Tongue (tissue), 2 donors: ENCODE results near the gene TIMM22. TPM values are rescaled to one million over a fixed set of nuclear protein-coding genes. Genes with fewer than 3 reads are reported as not detected.

Experiments used
- DNase-seq: peaks from one replicate; pipeline ENCODE4 v3.0.0-alpha.2; 2015
- total RNA-seq: library from RNA; depleted of rRNA; stranded (reverse); fragments of >200 nt; gene quantifications from one replicate; pipeline ENCODE4 v1.2.3, GENCODE V29; 2014

The TIMM22 gene
- total RNA-seq, 1 donor from 2014 or later = 16.4 TPM

DNA sequence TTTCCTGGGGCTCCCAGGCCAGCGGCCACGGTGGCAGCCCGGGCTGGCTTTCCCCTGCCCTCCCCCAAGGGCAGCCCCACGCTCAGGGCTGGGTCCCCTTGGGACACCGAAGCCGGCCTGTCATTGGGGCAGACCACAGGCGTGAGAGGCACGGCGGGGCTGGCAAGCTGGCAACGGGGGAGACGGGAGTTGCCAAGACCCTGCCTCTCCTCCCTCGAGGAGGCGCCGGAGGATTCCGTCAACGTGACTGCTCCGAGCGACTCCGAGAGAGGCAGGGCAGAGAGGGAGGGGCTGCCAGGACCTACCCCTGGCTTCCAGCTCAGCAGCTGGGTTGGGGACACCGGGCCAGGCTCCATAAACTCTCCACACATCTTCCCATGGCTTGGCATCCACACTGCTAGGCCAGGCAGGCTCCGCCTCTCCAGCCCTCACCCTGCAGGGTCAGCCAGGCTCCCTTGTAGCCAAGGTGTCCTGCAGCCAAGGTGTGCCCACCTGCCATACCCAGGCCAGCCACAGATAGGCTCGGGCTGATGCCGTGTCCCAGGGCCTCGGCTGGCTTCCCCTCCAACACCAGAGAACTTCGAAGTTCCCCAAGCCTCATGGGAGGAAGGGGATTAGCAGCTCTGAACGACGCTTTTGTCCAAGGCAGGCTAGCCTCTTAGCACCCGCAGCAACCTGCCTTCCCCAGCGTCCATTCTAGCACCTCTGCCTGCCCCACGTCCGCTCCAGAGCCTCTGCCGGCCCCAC, 25.5 kb downstream of the TIMM22 start:
- peak; percentile 90 for DNase-seq

DNA sequence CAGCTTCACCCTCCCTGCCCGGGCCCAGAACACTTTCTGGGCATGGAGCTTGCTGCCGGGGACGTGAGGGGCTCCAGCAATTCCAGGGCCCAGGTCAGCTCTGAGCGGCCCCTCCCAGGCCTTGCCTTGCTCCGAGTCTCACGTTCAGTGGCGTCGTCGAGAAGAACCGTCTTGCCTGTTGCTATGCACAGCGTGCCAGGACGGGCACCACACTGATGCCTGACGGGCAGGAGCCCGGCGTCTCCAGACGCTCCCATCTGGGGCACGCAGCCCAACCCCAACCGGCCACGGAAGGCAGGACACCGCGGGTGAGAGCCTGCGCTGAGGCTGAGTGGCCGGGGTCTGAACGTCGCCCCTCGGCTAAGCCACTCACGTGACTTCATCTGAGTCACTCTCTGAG, 27.1 kb downstream of the TIMM22 start:
- no peak for DNase-seq

- DNase-seq = no peak
These were observed 29.0 kb downstream of the TIMM22 start for GRCh38 chr17:1025733-1026598.

DNA sequence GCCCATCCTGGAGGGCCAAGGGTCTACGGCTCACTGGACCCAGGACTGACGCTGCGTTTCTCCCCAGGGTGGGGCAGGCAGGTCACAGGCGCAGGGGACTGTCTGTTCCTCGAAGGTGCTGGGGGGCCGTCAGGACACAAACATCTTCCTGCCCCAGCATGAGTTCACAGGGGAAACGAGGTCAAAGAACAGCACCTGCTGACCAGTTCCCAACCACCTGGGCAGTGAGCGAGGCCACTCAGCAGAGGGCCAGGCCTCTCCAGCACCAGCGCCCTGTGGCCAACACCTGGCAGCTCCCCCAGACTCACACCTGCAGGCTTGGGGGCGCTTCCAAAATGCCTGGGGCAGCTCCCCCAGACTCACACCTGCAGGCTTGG, 29.7 kb downstream of the TIMM22 start:
- no peak for DNase-seq

- DNase-seq = no peak
These were observed 30.1 kb downstream of the TIMM22 start for GRCh38 chr17:1027044-1027443.

GRCh38 chr17:1029196-1029921, 32.4 kb downstream of the TIMM22 start:
- no peak for DNase-seq

DNA sequence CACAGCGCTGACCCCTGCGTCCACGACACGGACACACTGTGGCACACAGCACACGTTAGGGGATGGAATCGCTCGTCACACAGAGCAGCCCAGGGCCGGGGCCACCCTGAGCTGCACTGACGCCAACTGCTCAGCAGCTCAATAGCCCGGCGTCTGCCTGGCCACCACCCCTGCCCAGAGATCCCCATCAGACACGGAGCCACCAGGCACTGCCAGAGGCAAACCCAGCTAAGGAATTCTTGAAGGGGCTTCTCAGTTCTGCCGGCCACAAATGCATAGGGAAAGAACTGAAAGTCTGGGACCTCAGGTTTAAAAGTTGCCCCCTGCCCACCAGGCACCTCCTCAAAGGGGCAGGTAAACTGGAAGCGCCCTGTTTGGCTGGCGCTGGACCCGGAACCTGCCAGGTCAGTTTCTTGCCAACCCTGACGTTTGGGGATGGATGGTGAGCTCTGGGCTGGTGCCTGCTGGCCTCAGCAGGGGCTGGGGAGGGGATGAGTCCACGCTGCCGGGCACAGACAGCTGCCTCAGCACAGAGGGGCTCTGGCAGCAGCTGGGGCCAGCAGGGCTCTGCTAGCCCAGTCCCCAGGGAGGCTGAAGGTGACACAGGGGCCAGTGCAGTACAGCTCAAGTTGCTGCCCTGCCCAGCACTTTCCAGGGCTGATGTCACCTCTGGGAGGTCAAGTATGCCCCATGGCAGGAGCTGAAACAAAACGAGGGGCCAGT, 33.2 kb downstream of the TIMM22 start:
- peak; percentile 87 for DNase-seq

- DNase-seq = peak; percentile 73
These were observed 34.0 kb downstream of the TIMM22 start for GRCh38 chr17:1030684-1031532.

GRCh38 chr17:1031711-1032110, 34.8 kb downstream of the TIMM22 start:
- peak; percentile 90 for DNase-seq

DNA sequence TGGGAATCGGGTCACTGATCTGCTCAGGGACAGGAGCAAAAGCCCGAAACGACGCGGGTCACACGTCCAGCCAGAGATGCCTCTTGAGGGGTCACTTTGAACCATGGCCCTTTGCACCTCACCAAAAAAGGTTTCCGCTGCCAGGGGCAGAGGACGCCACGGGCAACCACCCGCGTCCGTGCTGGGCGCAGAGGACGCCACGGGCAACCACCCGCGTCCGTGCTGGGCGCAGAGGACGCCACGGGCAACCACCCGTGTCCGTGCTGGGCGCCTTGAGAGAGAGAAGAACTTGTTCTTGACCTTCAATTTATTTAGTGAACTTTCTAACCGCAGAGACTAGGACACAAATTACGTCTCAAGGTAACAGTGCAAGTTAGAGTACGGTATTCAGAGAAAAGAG, 35.5 kb downstream of the TIMM22 start:
- DNase-seq = no peak

- no peak for DNase-seq
These were observed 36.6 kb downstream of the TIMM22 start for GRCh38 chr17:1033503-1033902.

DNA sequence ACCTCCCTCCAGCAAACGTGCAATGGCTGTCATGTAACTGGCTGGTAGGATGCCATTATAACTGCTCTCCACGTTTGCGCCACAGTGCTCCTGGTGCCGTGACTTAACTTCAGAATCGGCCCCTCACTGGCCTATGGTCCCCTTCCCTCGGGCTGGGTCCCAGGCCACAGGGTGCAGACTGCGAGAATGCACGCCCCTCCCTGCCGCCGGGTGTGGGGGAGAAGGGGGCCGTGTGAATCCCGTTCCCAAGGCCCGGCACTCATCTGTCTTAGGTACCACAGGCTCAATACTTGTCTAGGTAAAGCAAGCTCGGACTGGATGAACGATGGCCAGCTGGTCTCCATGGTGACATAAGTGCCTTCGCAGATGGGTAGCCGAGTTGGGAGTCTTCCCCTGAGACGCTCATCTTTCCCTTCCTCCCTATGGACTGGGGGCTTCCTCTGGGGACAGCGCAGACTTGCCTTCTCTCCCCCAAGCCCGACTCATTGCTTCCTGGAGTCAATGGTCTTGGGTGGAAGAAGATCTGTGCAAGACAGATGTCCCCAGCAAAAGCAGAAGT, 37.8 kb downstream of the TIMM22 start:
- no peak for DNase-seq

DNA sequence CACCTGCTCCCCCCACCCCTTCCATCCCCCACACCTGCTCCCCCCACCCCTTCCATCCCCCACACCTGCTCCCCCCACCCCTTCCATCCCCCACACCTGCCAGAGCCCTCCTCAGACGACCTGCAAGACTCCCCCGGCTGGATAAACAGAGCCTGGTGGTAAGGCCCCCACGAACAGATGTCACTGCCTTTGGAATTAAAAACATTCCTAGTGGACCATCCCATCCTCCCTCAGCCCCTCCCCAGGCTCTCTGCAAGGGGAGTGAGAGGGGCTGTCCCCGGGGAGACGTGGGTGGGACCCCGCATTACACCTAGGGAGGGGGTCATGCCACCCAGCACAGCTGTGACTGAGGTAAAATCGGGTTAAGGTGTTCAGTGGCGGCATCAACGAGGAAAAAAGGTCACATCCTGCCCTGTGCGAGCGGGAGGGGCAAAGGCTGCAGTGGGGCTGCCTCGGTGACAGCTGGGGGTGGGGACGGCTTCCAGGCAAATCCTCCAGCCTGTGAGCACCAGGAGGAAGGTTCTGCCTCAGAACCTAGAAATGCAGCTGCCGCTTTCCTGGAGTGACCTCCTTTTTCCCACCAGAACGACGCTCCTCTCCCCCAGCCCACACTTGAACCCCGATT, 38.7 kb downstream of the TIMM22 start:
- peak; percentile 78 for DNase-seq

DNA sequence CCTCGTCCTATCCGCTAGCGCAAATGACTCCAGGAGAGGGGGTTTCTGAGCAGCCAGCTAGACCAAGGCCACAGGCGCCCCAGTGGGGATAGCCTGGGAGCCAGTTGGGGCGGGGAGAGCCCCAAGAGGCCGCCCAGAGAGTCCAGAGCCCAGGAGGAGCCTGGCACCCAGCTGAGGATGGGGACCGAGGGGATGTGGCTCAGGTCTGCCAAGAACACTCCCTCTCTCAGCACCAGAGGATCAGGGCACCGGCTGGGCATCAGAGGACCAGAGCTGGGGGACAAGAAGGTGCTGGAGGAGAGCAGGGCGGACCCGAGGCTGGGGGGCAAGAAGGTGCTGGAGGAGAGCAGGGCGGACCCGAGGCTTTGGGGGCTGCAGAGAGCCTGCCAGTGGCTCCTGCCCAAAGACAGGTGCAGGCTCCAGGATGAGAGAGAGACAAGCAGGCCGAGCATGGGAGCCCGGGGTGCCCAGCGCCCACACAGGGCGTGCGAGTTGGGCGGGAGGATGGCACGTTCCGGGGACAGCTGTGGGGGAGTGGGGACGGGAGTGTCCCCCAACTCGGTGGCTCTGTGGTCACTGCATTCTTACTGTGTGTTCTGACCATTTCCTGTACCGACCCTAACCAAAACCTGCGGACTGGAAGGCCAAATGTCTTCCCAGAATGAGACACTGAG, 39.4 kb downstream of the TIMM22 start:
- DNase-seq = no peak

DNA sequence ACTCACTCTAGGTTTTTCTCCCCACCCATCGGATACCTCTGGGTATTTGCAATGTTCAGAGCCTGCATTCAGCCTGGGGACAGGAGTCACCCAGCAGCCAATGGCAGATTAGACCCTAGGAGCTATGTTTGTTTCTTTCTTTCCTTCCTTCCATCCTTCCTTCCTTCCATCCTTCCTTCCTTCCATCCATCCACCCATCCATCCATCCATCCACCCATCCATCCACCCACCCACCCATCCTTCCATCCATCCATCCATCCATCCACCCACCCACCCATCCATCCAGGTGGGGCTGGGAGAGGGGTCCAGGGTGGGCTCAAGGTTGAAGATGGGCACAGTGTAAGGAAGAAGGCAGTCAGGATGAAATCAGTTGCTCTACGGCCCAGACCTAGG, 39.9 kb downstream of the TIMM22 start:
- no peak for DNase-seq

DNA sequence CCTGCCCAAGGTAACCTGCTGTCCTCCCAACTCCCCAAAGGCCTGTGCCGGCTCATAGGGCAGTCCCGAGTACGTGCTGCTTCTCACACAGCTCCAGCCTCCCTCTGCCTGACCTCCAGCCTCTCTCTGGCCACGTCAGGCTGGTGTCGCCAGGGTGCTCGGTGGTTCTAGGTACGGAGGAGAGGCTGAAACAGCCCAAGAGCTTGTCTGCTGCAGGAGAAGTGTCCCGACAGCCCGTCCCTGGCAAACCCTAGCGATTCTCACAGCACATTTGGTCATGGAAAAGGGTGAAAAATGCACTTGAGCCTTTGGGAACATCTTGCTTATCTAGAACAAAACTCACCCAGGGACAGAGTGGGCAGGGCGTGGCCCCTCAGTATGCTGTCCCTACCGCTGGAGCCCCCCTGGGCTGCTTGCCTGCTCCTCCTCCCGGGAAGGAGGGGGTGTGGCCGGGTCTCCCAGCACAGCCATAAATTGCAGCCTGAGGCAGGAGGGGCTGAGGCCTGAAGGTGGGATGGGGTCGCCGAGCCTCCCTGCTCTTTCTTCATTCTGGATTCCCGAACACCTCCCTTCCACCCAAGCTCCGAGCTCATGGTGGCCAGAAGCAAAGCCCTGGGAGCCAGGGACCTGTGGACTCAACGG, 40.4 kb downstream of the TIMM22 start:
- peak; percentile 32 for DNase-seq

DNA sequence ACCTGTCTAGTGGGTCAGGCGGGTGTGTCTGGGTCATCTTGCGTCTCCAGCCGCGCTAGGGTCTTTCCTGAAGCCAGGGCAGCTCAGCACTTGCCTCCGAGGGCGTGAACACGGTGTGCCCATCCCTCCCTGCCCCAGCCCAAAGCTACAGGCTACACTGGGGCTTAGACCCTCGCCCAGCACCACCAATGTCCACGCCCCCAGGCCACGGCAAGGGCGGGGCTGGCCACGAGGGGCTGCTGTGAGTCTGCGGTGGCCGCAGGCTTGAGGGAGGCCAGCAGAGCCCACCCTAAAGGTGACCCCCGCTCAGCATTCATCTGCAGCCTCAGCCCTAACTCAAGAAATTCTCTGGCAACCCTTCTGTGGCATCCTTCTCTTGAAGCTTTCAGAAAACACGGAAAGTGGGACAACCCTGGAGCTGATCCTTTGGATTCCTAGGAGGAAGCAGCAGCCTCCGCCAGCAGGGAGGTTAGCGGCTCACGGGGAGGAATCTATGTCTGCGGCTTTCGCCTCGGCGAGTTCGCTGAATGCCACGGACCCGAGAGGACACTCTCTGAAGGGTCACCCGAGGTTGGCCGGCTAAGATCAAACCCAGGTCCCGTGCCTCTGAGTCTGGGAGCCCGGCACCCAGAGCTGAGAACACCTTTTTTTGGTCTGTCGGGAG, 41.7 kb downstream of the TIMM22 start:
- peak; percentile 38 for DNase-seq

GRCh38 chr17:1039123-1039507, 42.2 kb downstream of the TIMM22 start:
- DNase-seq = no peak
